Dendritic cell treated with granulocyte-macrophage colony-stimulating factor and Interleukin-4, amounts not matched to agents 40 ng/mL and 50 ng/mL, for 4 days (primary cell): ENCODE results near the gene SMPD4.
"Not testable (repeated sequence)": the region's sequence is repeated elsewhere in the genome, so short reads cannot be mapped to it uniquely, and the experiment has no call there.

Source experiments
- H3K27ac Mint-ChIP-seq: one replicate; pipeline ENCODE4 v1.8.0; 2022; ENCODE audit warnings: mild to moderate bottlenecking, mixed read lengths
- H3K27me3 Mint-ChIP-seq: one replicate; pipeline ENCODE4 v1.8.0; 2022; ENCODE audit warnings: mild to moderate bottlenecking, mixed read lengths
- H3K36me3 Mint-ChIP-seq: one replicate; pipeline ENCODE4 v1.8.0; 2022; ENCODE audit warnings: low read depth, mixed read lengths
- H3K4me1 Mint-ChIP-seq: one replicate; pipeline ENCODE4 v1.8.0; 2022; ENCODE audit warnings: low read depth, mixed read lengths
- H3K4me3 Mint-ChIP-seq: one replicate; pipeline ENCODE4 v1.8.0; 2022; ENCODE audit warnings: mild to moderate bottlenecking, moderate library complexity, mixed read lengths
- H3K9me3 Mint-ChIP-seq: one replicate; pipeline ENCODE4 v1.8.0; 2022; ENCODE audit warnings: mixed read lengths
- intact Hi-C: fragments of 100-400 bp; cut with micrococcal nuclease; formaldehyde crosslinking; loops from one replicate; pipeline ENCODE4 v1.15.0; 2022

The SMPD4 gene

DNA sequence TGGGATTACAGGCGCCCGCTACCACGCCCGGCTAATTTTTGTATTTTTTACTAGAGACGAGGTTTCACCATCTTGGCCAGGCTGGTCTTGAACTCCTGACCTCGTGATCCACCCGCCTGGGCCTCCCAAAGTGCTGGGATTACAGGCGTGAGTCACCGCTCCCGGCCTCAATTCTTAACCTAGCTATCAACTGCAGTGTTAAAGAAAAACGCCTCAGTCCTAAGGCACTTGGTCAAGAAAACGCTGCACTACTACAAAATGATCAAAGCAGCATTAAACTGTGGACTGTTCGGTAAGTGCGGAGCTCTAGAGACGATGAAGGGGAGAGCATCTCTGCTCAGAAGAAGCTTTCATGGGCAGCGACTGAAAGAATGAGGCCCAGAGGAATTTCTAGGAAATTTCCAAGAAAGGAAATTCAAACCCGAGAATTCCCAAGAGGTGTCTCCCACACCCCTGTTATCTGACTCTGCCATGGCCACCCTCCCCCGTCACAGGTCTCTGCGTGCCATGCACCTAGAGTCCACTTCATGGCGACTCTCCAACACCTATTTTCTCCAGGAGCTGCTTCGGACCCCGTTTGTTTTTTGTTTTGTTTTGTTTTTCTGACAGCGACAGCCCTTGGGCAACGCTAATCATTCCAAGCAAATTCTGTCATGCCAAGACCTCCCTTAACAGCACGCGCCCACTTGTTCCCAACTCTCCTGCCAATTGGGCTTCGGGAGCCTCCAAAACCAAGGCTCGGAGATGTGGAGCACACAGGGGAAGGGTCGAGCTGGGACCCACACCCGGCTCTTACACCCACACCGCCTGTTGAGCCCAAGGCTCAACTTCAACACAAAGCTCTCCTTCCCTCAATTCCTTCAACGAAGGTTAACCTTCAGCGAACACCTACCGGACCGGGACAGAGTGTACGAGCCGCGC is 738 bp downstream of the SMPD4 start:
- H3K4me3 Mint-ChIP-seq, result peak overlapping the region; percentile 90
- intact Hi-C loops, result loop anchor here (1.0 to 5.0 kb wide), 2 partner anchors 162 to 177 kb away; partner anchors contain the start of genes IMP4 and PTPN18
- H3K9me3 Mint-ChIP-seq, H3K27me3 Mint-ChIP-seq: not testable (repeated sequence)
- peaks cover 38% of the 10 kb centered on the region for H3K4me1 Mint-ChIP-seq
- peak overlapping the region; percentile 90 for H3K27ac Mint-ChIP-seq
- H3K36me3 Mint-ChIP-seq, result peaks cover 38% of the 10 kb centered on the region

GRCh38 chr2:130174866-130175265 is 6.5 kb downstream of the SMPD4 start:
- H3K27ac Mint-ChIP-seq, H3K4me1 Mint-ChIP-seq, H3K9me3 Mint-ChIP-seq, H3K27me3 Mint-ChIP-seq, H3K4me3 Mint-ChIP-seq, intact Hi-C loops: not testable (repeated sequence)
- H3K36me3 Mint-ChIP-seq, result peaks cover 77% of the 10 kb centered on the region

GRCh38 chr2:130169896-130170295 is 11.5 kb downstream of the SMPD4 start:
- Mint-ChIP-seq H3K36me3 (peaks cover 95% of the 10 kb centered on the region), H3K4me1 (no peaks in the 10 kb centered on the region), H3K27me3 (no peaks in the 10 kb centered on the region), H3K9me3 (no peaks in the 10 kb centered on the region), H3K27ac (no peak overlapping the region), H3K4me3 (no peak overlapping the region)
- intact Hi-C loops, result no loop called here

DNA sequence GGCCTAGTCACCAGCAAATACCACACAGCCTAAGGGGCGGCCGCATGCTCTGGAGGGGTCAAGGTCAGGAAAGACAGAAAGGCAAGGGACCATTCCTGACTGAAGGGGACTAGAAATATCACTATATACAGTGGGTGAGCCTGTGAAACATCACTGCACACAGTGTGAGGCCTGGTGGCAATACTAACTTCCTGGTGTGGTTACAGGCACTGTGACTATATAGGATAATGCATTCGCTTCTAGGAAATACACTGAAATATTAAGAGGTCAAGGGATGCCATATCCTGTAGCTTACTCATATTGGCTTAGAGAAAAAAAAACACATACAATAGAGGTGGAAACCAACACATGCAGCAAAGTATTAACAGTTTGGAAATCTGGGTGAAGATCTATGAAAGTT is 12.2 kb downstream of the SMPD4 start:
- H3K4me1 Mint-ChIP-seq, intact Hi-C loops, H3K4me3 Mint-ChIP-seq, H3K27me3 Mint-ChIP-seq, H3K27ac Mint-ChIP-seq, H3K9me3 Mint-ChIP-seq: not testable (repeated sequence)
- peaks cover 100% of the 10 kb centered on the region for H3K36me3 Mint-ChIP-seq

DNA sequence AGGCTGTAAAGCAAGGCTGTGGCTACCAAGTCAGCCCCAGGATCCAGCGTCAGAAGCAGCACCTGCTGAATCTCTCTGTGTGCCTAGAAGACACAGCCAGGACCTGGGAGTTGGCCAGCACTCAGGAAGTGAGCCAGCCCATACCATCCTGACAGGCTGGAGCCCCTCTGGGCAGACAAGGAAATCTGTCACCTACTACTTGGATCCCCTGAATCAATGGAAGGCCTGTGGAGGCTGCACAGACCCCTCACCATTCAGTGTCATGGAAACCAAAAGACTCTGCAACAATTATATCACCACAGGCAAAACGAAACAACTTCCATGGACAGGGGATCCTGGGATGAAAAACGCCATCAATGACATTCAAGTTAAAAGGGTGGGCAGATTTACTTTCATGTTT is 14.8 kb downstream of the SMPD4 start:
- H3K4me1 Mint-ChIP-seq, H3K4me3 Mint-ChIP-seq, H3K9me3 Mint-ChIP-seq, H3K27me3 Mint-ChIP-seq, H3K27ac Mint-ChIP-seq, intact Hi-C loops: not testable (repeated sequence)
- H3K36me3 Mint-ChIP-seq, result peaks cover 100% of the 10 kb centered on the region

GRCh38 chr2:130165293-130166016 is 15.9 kb downstream of the SMPD4 start:
- Mint-ChIP-seq H3K27ac (no peak overlapping the region), H3K4me3 (no peak overlapping the region), H3K4me1 (no peaks in the 10 kb centered on the region), H3K9me3 (no peaks in the 10 kb centered on the region), H3K27me3 (no peaks in the 10 kb centered on the region), H3K36me3 (peaks cover 100% of the 10 kb centered on the region)
- intact Hi-C loops, result no loop called here

DNA sequence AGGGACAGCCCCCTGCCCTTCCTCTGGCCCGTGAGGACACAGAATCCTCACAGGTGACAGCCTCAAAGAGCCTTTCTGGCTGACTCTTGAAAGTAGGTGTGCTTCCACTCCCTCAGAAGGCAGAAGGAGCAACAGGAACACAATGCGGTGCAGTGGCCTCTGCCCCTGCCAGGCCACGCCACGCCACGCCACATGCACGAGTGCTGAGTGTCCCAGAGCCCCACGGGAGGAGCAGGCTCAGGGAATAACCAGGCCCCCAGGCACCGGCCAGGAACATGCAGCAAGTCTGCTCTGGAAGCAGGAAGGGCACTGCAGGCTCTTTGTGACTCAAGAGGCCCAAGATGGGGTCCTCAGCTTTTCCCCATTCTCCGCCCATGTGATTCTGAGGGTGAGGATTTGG is 18.4 kb downstream of the SMPD4 start:
- Mint-ChIP-seq H3K4me1 (peaks cover 10% of the 10 kb centered on the region), H3K27ac (no peak overlapping the region), H3K36me3 (peaks cover 100% of the 10 kb centered on the region), H3K4me3 (no peak overlapping the region), H3K27me3 (no peaks in the 10 kb centered on the region), H3K9me3 (no peaks in the 10 kb centered on the region)
- intact Hi-C loops, result no loop called here

GRCh38 chr2:130162486-130162885 is 18.9 kb downstream of the SMPD4 start:
- intact Hi-C loops, H3K4me3 Mint-ChIP-seq, H3K27ac Mint-ChIP-seq, H3K27me3 Mint-ChIP-seq, H3K9me3 Mint-ChIP-seq: not testable (repeated sequence)
- peaks cover 11% of the 10 kb centered on the region for H3K4me1 Mint-ChIP-seq
- H3K36me3 Mint-ChIP-seq, result peaks cover 100% of the 10 kb centered on the region

GRCh38 chr2:130160838-130161705 is 20.3 kb downstream of the SMPD4 start:
- H3K27ac Mint-ChIP-seq, intact Hi-C loops, H3K9me3 Mint-ChIP-seq, H3K27me3 Mint-ChIP-seq, H3K4me3 Mint-ChIP-seq: not testable (repeated sequence)
- peaks cover 100% of the 10 kb centered on the region for H3K36me3 Mint-ChIP-seq
- H3K4me1 Mint-ChIP-seq, result peaks cover 11% of the 10 kb centered on the region

- intact Hi-C loops, result no loop called here
- H3K36me3 Mint-ChIP-seq, result peaks cover 100% of the 10 kb centered on the region
- H3K27me3 Mint-ChIP-seq, result no peaks in the 10 kb centered on the region
- no peaks in the 10 kb centered on the region for H3K9me3 Mint-ChIP-seq
- H3K4me1 Mint-ChIP-seq, result peaks cover 11% of the 10 kb centered on the region
- no peak overlapping the region for H3K4me3 Mint-ChIP-seq
- no peak overlapping the region for H3K27ac Mint-ChIP-seq
Measured at GRCh38 chr2:130160131-130160530, 21.3 kb downstream of the SMPD4 start.

DNA sequence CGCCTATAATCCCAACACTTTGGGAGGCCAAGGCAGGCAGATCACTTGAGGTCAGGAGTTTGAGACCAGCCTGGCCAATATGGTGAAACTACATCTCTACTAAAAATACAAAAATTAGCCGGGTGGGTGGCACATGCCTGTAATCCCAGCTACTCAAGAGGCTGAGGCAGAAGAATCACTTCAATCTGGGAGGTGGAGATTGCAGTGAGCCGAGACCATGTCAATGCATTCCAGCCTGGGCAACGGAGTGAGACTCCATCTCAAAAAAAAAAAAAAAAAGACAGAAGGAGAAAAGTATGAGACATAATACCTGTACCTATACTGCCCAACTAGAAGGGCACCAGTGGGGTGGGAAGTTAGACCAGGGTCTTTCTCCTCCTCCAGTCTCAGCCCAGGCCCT is 22.0 kb downstream of the SMPD4 start:
- H3K27ac Mint-ChIP-seq, result not testable (repeated sequence)
- H3K4me1 Mint-ChIP-seq, result peaks cover 11% of the 10 kb centered on the region
- H3K36me3 Mint-ChIP-seq, result peaks cover 100% of the 10 kb centered on the region

DNA sequence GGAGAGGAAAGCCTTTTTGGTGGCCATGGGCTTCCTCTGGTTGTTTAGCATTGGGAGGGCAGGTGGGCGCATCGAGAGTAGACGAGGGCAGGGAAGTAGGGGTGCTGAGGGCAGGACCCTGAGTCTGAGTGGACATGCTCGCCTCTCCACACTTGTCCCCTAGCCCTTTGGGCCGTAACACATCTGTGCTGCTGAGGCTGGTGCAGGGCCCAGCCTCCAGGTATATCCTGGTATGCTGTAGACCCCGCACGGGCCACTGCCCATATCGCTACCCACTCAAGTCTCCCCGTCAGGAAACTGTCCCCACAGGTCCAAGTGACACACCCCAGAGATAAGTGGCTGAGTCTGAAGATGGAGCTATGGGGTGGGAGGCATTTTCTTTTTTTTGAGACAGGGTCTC is 22.8 kb downstream of the SMPD4 start:
- no peak overlapping the region for H3K4me3 Mint-ChIP-seq
- H3K4me1 Mint-ChIP-seq, result peaks cover 11% of the 10 kb centered on the region
- H3K9me3 Mint-ChIP-seq, result no peaks in the 10 kb centered on the region
- peak overlapping the region; percentile 42 for H3K27ac Mint-ChIP-seq
- peaks cover 100% of the 10 kb centered on the region for H3K36me3 Mint-ChIP-seq
- intact Hi-C loops, result loop anchor here (5.0 kb wide), 1 partner anchor 174 kb away; no protein-coding TSS in a partner anchor
- no peaks in the 10 kb centered on the region for H3K27me3 Mint-ChIP-seq

More for the DNA sequence above, 22.0 kb downstream of the SMPD4 start:
- H3K4me3 Mint-ChIP-seq, H3K27me3 Mint-ChIP-seq, H3K9me3 Mint-ChIP-seq: not testable (repeated sequence)
- intact Hi-C loops, result loop anchor here (5.0 kb wide), 1 partner anchor 173 kb away; no protein-coding TSS in a partner anchor

DNA sequence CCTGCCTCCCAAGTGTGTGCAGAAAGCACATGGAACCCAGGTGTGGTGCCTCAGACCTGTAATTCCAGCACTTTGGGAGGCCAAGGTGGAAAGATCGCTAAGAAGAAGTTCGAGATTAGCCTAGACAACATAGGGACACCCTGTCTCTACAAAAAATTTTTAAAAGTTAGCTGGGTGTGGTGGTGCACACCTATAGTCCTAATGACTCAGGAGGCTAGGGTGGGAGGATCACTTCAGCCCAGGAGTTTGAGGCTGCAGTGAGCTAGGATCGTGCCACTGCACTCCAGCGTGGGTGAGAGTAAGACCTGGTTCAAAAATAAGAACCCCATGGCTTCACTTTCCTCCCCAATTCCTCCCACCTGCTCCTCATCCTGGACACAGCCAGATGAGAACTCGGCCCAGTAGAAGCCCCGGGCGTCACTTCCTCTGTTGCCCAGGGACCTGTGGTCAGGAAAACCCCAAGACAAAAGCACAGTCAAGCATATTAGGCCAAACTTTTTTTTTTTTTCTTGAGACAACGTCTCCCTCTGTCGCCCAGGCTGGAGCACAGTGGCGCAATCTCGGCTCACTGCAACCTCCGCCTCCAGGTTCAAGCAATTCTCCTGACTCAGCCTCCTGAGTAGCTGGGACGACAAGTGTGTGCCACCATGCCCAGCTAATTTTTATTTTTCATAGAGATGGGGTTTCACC is 23.4 kb downstream of the SMPD4 start:
- peaks cover 100% of the 10 kb centered on the region for H3K36me3 Mint-ChIP-seq
- not testable (repeated sequence) for H3K27me3 Mint-ChIP-seq, H3K9me3 Mint-ChIP-seq, H3K4me3 Mint-ChIP-seq
- H3K27ac Mint-ChIP-seq, result peak overlapping the region; percentile 42
- peaks cover 11% of the 10 kb centered on the region for H3K4me1 Mint-ChIP-seq
- intact Hi-C loops, result loop anchor here (5.0 kb wide), 1 partner anchor 174 kb away; no protein-coding TSS in a partner anchor
